Measurements from ENCODE around the gene PHF23. TPM values are rescaled to one million over a fixed set of nuclear protein-coding genes. Genes with fewer than 3 reads are reported as not detected.

Gene PHF23
- total RNA-seq, 3 donors from 2014 or later = 42.6 to 47.6 (median 43.0) TPM

- H3K4me3 Mint-ChIP-seq = peak overlapping the region; percentile 98
- H3K9me3 Mint-ChIP-seq = no peaks in the 10 kb centered on the region
- no peak for DNase-seq
- peaks cover 21% of the 10 kb centered on the region for H3K36me3 Mint-ChIP-seq (ENCODE audit: insufficient read depth)
- no peak for ATAC-seq
- H3K27me3 Mint-ChIP-seq (ENCODE audit: low read depth) = no peaks in the 10 kb centered on the region
- peaks cover 65% of the 10 kb centered on the region for H3K4me1 Mint-ChIP-seq (ENCODE audit: low read depth)
Measured at GRCh38 chr17:7237266-7237760, 1.9 kb downstream of the PHF23 start.

- H3K4me1 Mint-ChIP-seq (ENCODE audit: low read depth) = peaks cover 65% of the 10 kb centered on the region
- H3K27me3 Mint-ChIP-seq (ENCODE audit: low read depth) = no peaks in the 10 kb centered on the region
- peaks cover 21% of the 10 kb centered on the region for H3K36me3 Mint-ChIP-seq (ENCODE audit: insufficient read depth)
- no peaks in the 10 kb centered on the region for H3K9me3 Mint-ChIP-seq
- H3K4me3 Mint-ChIP-seq = peak overlapping the region; percentile 98
- no peak for ATAC-seq
- no peak for DNase-seq
Measured at GRCh38 chr17:7236808-7237207, 2.4 kb downstream of the PHF23 start.

- Mint-ChIP-seq H3K36me3 (ENCODE audit: insufficient read depth) (peaks cover 16% of the 10 kb centered on the region), H3K4me1 (ENCODE audit: low read depth) (peaks cover 59% of the 10 kb centered on the region), H3K9me3 (no peaks in the 10 kb centered on the region), H3K4me3 (peak overlapping the region; percentile 98), H3K27me3 (ENCODE audit: low read depth) (no peaks in the 10 kb centered on the region)
- ATAC-seq (no peak), DNase-seq (no peak)
Measured at GRCh38 chr17:7235693-7236665, 3.3 kb downstream of the PHF23 start.

GRCh38 chr17:7234083-7234951 lies 4.9 kb downstream of the PHF23 start, which contains the start of gene DVL2:
Gene DVL2, minus strand, starts transcription at chr17:7234517. Its CDS starts 255 bp downstream, at chr17:7234262.
- Mint-ChIP-seq H3K9me3 (no peaks in the 10 kb centered on the region), H3K36me3 (ENCODE audit: insufficient read depth) (peaks cover 21% of the 10 kb centered on the region), H3K4me1 (ENCODE audit: low read depth) (peaks cover 49% of the 10 kb centered on the region), H3K4me3 (peak within 1 kb of the TSS; percentile 91), H3K27me3 (ENCODE audit: low read depth) (no peaks in the 10 kb centered on the region)
- DNase-seq = peak; percentile 93
- peak; percentile 47 to 54 for ATAC-seq

GRCh38 chr17:7233701-7234082 lies 5.6 kb downstream of the PHF23 start:
- Mint-ChIP-seq H3K4me3 (peak overlapping the region; percentile 91), H3K27me3 (ENCODE audit: low read depth) (no peaks in the 10 kb centered on the region), H3K9me3 (no peaks in the 10 kb centered on the region), H3K4me1 (ENCODE audit: low read depth) (peaks cover 49% of the 10 kb centered on the region), H3K36me3 (ENCODE audit: insufficient read depth) (peaks cover 26% of the 10 kb centered on the region)
- DNase-seq (no peak), ATAC-seq (peak; percentile 5 to 12)

GRCh38 chr17:7232114-7232513 lies 7.1 kb downstream of the PHF23 start:
- ATAC-seq (no peak), DNase-seq (no peak)
- H3K4me3 Mint-ChIP-seq = peak overlapping the region; percentile 91
- H3K9me3 Mint-ChIP-seq = no peaks in the 10 kb centered on the region
- H3K36me3 Mint-ChIP-seq (ENCODE audit: insufficient read depth) = peaks cover 31% of the 10 kb centered on the region
- H3K4me1 Mint-ChIP-seq (ENCODE audit: low read depth) = peaks cover 52% of the 10 kb centered on the region
- no peaks in the 10 kb centered on the region for H3K27me3 Mint-ChIP-seq (ENCODE audit: low read depth)

GRCh38 chr17:7229504-7229903 lies 9.8 kb downstream of the PHF23 start:
- no peak for ATAC-seq
- Mint-ChIP-seq H3K36me3 (ENCODE audit: insufficient read depth) (peaks cover 19% of the 10 kb centered on the region), H3K4me1 (ENCODE audit: low read depth) (peaks cover 29% of the 10 kb centered on the region), H3K4me3 (no peak overlapping the region), H3K27me3 (ENCODE audit: low read depth) (no peaks in the 10 kb centered on the region), H3K9me3 (no peaks in the 10 kb centered on the region)
- DNase-seq = no peak

- peaks cover 28% of the 10 kb centered on the region for H3K4me1 Mint-ChIP-seq (ENCODE audit: low read depth)
- H3K27me3 Mint-ChIP-seq (ENCODE audit: low read depth) = no peaks in the 10 kb centered on the region
- no peaks in the 10 kb centered on the region for H3K9me3 Mint-ChIP-seq
- no peak for DNase-seq
- ATAC-seq = no peak
- H3K36me3 Mint-ChIP-seq (ENCODE audit: insufficient read depth) = peaks cover 21% of the 10 kb centered on the region
- H3K4me3 Mint-ChIP-seq = no peak overlapping the region
Measured at GRCh38 chr17:7228920-7229319, 10.3 kb downstream of the PHF23 start.

- Mint-ChIP-seq H3K4me3 (no peak overlapping the region), H3K9me3 (no peaks in the 10 kb centered on the region), H3K27me3 (ENCODE audit: low read depth) (no peaks in the 10 kb centered on the region), H3K36me3 (ENCODE audit: insufficient read depth) (peaks cover 29% of the 10 kb centered on the region), H3K4me1 (ENCODE audit: low read depth) (peaks cover 12% of the 10 kb centered on the region)
- DNase-seq (no peak), ATAC-seq (no peak)
Measured at GRCh38 chr17:7226721-7227710, 12.2 kb downstream of the PHF23 start.

GRCh38 chr17:7225711-7226331 lies 13.4 kb downstream of the PHF23 start:
- no peak for DNase-seq
- H3K36me3 Mint-ChIP-seq (ENCODE audit: insufficient read depth) = peaks cover 30% of the 10 kb centered on the region
- no peak overlapping the region for H3K4me3 Mint-ChIP-seq
- H3K27me3 Mint-ChIP-seq (ENCODE audit: low read depth) = no peaks in the 10 kb centered on the region
- no peak for ATAC-seq
- no peaks in the 10 kb centered on the region for H3K9me3 Mint-ChIP-seq
- peaks cover 15% of the 10 kb centered on the region for H3K4me1 Mint-ChIP-seq (ENCODE audit: low read depth)

- Mint-ChIP-seq H3K4me1 (ENCODE audit: low read depth) (peaks cover 20% of the 10 kb centered on the region), H3K36me3 (ENCODE audit: insufficient read depth) (peaks cover 26% of the 10 kb centered on the region), H3K4me3 (no peak overlapping the region), H3K27me3 (ENCODE audit: low read depth) (no peaks in the 10 kb centered on the region), H3K9me3 (no peaks in the 10 kb centered on the region)
- no peak for DNase-seq
- ATAC-seq = no peak
Measured at GRCh38 chr17:7224661-7225111, 14.6 kb downstream of the PHF23 start.

- ATAC-seq = no peak
- no peaks in the 10 kb centered on the region for H3K9me3 Mint-ChIP-seq
- no peak for DNase-seq
- no peaks in the 10 kb centered on the region for H3K27me3 Mint-ChIP-seq (ENCODE audit: low read depth)
- H3K4me1 Mint-ChIP-seq (ENCODE audit: low read depth) = peaks cover 26% of the 10 kb centered on the region
- H3K36me3 Mint-ChIP-seq (ENCODE audit: insufficient read depth) = peaks cover 24% of the 10 kb centered on the region
- H3K4me3 Mint-ChIP-seq = no peak overlapping the region
Measured at GRCh38 chr17:7224110-7224509, 15.1 kb downstream of the PHF23 start.

- peaks cover 20% of the 10 kb centered on the region for H3K36me3 Mint-ChIP-seq (ENCODE audit: insufficient read depth)
- no peak for ATAC-seq
- no peak for DNase-seq
- H3K9me3 Mint-ChIP-seq = no peaks in the 10 kb centered on the region
- peaks cover 32% of the 10 kb centered on the region for H3K4me1 Mint-ChIP-seq (ENCODE audit: low read depth)
- no peaks in the 10 kb centered on the region for H3K27me3 Mint-ChIP-seq (ENCODE audit: low read depth)
- no peak overlapping the region for H3K4me3 Mint-ChIP-seq
Measured at GRCh38 chr17:7223375-7223774, 15.9 kb downstream of the PHF23 start.
